Measurements from ENCODE around the gene UFC1. TPM values are rescaled to one million over a fixed set of nuclear protein-coding genes. Genes with fewer than 3 reads are reported as not detected.
A peak's percentile ranks its signal among the peaks of the same experiment; 100 is the strongest.

UFC1 gene
- total and polyA plus RNA-seq, 2 of the 13 experiments (the other 11 are each of a cell fraction or from before 2014, with no cell fraction given), result 72.8 to 85.2 TPM

GRCh38 chr1:161117759-161118581 is 35.8 kb upstream of the UFC1 start, which contains the start of the genes NIT1 and PFDN2 (continued):
- TF ChIP-seq PTBP1 (IDR thresholded peaks at IDR 0.05; ENCODE audit: low read depth, low read length, poor library complexity, severe bottlenecking), result peak; percentile 68
- 0 out of 2 replicates have a peak, but pooled peaks have one; percentile 47 for TF ChIP-seq ZSCAN9 (CRISPR knock-in tag; IDR thresholded peaks at IDR 0.05; ENCODE audit: borderline replicate concordance)
- no peak for TF ChIP-seq ZNF512B (CRISPR knock-in tag; IDR thresholded peaks at IDR 0.05; ENCODE audit: borderline replicate concordance)
- no peak for TF ChIP-seq RBAK (CRISPR knock-in tag; IDR thresholded peaks at IDR 0.05)
- peak; percentile 45; the same call in 1 of the 2 replicates for TF ChIP-seq GLI4 (CRISPR knock-in tag; IDR thresholded peaks at IDR 0.05; ENCODE audit: borderline replicate concordance)
- TF ChIP-seq KLF12 (CRISPR knock-in tag; IDR thresholded peaks at IDR 0.05; ENCODE audit: borderline replicate concordance), result peak; percentile 84
- no peak for TF ChIP-seq ZNF724P (CRISPR knock-in tag; IDR thresholded peaks at IDR 0.05; ENCODE audit: borderline replicate concordance)
- 0 out of 2 replicates have a peak, but pooled peaks have one; percentile 86 for TF ChIP-seq KLF15 (CRISPR knock-in tag; IDR thresholded peaks at IDR 0.05; ENCODE audit: borderline replicate concordance)
- no peak for TF ChIP-seq SKI (IDR thresholded peaks at IDR 0.05; ENCODE audit: partially characterized antibody)
- no peak for TF ChIP-seq HIC2 (CRISPR knock-in tag; IDR thresholded peaks at IDR 0.05; ENCODE audit: low read depth)
- no peak; the same call in 1 of the 2 replicates for TF ChIP-seq ZBTB26 (CRISPR knock-in tag; IDR thresholded peaks at IDR 0.05; ENCODE audit: borderline replicate concordance)
- 0 out of 2 replicates have a peak, but pooled peaks have one; percentile 69 for TF ChIP-seq ZNF232 (CRISPR knock-in tag; IDR thresholded peaks at IDR 0.05; ENCODE audit: borderline replicate concordance)
- peak; percentile 50; the same call in 1 of the 2 replicates for TF ChIP-seq ZBTB14 (CRISPR knock-in tag; IDR thresholded peaks at IDR 0.05)
- TF ChIP-seq ZNF142 (CRISPR knock-in tag; IDR thresholded peaks at IDR 0.05), result no peak

Measured in HepG2 (cell line).